ENCODE results near the gene TBXAS1.

The TBXAS1 gene

DNA sequence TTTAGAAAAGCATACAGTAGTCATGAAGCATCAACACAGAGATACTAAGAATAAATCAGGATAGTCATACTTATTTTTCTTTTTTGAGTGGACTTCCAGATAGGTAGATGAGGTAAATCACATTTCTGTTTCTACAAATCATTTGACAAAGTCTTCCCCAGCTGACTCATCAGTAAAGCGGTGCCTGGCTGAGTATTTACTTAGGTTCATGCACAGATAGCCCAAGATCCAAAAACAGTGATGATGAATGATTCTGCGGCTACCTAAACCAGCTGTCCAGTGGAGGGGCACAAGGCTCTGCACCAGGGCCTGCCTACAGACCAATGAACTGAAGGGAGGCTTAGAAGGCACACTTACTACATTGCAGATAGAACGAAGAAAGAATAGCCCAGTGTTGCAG is 120.6 kb downstream of the TBXAS1 start:
- DNase-seq, result no peak

GRCh38 chr7:139950881-139951525 is 121.9 kb downstream of the TBXAS1 start:
- no peak for DNase-seq

- DNase-seq, result no peak
Observed at GRCh38 chr7:139953229-139953628, 124.2 kb downstream of the TBXAS1 start.

- no peak for DNase-seq
Observed at GRCh38 chr7:139955109-139955820, 126.2 kb downstream of the TBXAS1 start.

DNA sequence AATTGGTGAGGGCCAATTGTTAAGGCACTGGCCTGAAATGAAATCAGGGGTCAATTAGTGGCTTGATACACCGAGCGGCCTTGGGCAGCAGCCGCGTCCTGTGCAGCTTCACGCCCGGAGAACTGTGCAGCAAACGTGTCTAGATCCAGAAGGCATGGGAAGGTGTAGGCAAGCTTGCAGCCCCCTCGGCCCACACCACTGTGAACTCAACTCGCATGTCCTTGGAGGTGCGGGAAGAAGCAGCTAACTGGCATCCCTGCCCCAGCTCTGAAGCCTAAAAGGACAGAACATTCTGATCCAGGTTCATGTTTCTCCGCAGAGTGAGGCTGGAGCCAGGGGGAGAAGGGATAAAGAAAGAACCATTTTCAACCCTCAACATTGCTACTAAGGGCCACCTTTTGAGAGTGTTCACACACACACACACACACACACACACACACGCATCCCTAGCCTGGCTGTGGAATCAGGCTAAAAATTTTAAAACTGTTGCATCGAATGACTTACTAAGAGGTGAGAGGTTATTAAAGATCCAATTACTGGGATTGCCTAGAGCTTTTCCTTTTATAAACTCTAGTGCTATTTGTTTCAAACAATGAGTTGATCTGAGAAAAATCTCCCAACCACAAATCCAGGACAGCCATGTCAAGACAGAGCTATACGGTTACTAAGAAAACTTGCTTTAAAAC is 129.7 kb downstream of the TBXAS1 start:
- DNase-seq, result no peak

DNA sequence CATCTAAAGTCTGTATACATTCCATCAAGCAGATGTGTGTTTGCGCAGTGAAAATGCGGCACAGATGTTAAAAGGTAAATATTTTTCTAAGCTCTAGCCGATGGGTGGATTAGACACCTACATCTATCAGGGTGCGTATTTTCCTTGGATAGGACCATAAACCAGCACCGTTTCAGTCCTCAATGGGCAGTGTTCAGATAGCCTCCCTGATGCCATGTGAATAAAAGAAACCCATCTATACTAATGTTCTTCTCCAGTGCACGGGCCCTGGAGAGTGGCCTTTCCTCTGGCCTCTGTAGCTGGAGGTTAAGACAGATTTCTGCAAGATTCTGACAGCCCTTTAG is 130.2 kb downstream of the TBXAS1 start:
- DNase-seq, result no peak

DNA sequence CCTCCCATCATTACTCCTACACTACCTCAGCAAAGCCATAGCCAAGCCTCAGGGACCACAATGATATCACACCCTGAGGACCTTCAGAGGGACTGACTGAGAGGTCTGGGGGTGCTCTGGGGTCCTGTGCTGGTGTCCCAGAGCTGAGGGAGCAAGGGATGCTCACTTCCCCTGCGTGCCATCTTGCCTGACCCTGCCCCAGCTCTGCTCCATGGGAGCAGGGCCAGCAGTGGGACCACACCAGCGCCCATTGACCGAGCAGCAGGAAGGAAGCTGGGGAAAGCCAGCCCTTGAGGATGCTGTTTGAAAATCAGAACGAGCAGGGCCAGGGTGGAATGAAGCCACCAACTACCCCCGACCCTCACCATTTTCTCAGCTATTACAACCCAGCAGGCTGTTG is 130.7 kb downstream of the TBXAS1 start:
- no peak for DNase-seq

- DNase-seq, result no peak
Observed at GRCh38 chr7:139960157-139960556, 131.1 kb downstream of the TBXAS1 start.

- DNase-seq, result no peak
Observed at GRCh38 chr7:139965942-139966628, 137.0 kb downstream of the TBXAS1 start.

DNA sequence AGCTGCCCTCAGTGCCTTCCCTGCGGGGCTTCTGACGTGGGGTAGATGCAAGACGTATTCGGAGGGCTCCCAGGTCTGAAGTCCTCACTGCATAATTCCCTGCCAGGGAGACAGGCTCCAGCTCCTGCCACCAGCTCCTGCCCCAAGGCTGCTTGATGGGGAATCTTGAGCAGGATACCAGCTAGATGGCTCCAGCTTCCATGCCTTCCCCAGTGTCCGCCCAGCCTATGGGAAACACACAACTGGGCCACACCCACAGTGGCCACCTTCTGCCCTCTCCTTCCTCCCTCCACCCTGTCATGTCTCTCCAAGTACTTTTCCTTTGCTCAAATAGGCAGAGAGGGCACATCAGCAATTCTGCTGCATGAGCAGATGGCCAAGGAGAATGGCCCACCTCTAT is 137.9 kb downstream of the TBXAS1 start:
- DNase-seq, result no peak

DNA sequence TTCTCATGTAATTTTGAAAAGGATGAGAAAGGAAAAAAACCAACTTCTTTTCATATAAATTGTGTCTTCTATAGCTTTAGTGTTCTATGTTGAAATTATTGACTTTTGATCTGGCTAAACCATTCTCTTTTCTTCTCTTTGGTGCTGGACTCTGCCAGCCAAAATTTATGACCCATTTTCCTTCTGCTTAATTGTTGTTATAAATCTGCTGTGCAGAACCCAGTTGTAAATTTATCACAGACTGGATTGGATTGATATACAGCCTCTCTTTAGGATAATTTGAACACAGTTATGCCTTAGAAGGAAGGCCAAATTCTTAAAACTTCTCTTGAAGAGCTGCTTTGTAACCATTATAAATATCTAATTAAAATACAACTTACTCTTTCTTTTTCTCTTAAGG is 139.9 kb downstream of the TBXAS1 start:
- DNase-seq, result no peak

GRCh38 chr7:139972029-139972428 is 143.0 kb downstream of the TBXAS1 start:
- DNase-seq, result no peak

GRCh38 chr7:139973101-139974050 is 144.3 kb downstream of the TBXAS1 start:
- DNase-seq, result no peak

- DNase-seq, result no peak
Observed at GRCh38 chr7:139974179-139974811, 145.2 kb downstream of the TBXAS1 start.

DNA sequence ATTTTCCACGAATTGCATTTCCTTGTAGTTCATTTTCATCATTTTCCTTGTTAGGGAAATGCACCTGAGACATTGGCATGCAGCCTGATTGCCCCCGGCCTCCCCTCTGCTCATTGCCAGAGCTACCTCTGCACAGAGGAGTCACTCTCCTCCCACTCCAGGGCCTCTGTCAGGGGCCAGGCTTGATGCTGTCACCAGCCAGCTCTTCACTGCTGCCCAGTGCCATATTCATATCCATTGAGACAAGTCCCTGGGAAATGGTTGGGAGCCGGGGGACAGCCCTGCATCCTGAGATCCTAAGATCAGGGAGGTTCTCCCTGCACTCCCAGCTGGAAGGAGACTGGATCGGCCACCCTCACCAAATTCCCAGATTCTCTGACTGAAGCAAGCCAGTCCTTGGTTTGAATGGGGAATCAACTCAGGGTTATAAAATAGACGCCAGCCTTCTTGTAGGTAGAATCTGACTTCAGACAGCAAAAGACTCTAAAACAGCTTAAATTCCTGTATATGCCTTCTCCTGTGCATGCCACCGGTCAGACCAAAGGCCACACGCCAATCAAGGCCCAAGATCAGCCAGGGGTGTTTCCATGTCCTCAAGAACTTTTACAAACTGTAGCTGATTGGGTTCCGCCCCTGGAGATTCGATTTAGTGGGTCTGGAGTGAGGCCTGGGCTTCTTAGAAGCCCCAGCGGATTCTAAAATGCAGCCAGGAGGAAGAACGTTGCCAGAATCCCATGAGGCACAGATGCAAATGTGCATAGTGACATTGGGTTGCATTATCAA is 147.2 kb downstream of the TBXAS1 start:
- DNase-seq, result no peak

DNA sequence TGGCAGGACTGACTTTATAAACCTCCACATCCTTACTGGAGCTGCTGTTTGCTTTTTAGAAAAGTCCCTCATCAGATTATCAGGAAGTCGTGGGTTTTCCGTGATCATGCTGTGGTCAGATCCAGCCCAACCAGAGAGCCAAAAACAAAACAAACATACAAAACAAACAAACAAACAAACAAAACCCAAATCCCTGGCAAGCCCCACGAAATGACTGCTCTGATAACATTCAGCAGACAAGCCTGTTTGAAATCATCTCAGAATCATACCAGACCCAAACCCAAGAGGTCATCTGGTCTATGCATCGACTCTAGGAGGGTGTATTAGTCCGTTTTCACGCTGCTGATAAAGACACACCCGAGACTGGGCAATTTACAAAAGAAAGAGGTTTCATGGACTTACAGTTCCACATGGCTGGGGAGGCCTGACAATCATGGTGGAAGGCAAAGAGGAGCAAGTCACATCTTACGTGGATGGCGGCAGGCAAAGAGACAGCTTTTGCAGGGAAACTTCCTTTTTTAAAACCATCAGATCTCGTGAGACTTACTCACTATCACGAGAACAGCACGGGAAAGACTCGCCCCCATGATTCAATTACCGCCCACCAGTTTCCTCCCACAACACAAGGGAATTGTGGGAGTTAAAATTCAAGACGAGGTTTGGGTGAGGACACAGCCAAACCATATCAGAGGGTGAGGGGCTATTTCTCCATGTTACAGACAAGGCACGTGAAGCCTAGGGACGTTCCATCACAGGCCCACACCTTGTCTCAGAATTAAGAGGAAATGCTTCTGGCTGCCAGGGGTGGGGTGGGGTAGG is 148.0 kb downstream of the TBXAS1 start:
- DNase-seq, result no peak

DNA sequence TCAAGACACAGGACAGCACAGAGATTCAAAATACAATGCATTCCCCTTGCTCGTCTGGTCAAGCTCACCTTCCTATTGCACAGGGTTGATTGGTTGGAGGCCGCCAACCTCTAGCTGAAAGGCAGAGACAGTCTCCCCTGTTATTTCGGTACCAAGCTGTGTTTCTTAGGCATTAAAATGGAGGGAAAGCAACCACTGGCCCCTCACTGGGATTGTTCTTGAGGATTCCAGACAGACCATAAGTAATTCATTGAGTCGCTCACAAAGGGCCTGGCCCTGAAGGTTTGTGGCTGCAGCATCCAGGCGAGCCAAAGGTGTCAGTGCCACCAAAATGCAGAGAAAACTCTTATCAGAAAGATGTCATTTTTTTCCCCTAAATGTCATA is 152.4 kb downstream of the TBXAS1 start:
- DNase-seq, result no peak

DNA sequence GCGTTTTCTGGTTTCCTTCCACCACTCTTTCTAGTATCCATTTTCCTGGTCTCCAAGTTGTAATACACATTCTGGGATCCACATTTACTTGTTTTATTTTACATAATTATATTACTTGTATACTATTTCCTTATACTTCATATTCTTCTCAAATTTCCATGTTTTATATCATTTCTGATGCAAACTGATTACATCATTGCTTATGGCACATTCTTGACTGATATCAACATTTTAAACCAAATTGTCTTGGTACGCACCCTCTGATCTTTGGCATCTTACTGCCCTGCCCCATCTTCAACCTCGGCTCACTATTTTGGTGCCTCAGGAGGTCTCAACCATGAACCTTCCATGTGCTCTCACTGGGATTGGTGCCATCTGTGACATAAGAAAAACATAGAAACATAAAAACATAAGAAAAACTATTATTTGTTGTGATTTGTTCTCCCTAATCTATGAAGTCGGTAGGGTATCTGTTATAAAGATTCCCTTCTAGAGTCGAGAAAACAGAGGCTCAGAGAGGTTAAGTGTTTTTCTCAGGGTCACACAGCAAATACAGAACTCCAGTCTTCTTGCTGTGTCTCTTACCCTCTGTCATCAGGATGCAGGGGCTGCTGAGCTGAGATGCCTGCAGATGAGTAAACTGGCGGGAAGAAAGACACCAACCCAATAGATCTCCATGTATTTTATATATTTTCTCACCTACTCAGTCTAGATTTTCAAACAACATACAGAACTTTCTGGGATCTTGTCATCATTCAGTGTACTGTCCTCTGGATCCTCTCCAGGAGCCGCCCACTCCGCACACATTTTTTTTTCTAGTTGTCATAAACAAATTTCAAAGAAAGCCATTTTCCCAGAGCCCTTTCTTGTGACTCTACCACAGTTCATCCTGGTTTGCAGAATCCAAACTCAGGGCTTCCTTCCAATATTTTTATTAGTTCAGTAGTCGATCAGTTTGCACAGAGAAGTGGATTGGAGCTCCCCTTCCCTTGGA is 154.2 kb downstream of the TBXAS1 start:
- no peak for DNase-seq

Measured in activated CD4-positive, alpha-beta T cell treated with anti-CD3 and anti-CD28 coated beads, Interleukin-2, amount 50 U/mL, for 4 hours (primary cell).